Endothelial cell of umbilical vein (primary cell): ENCODE data around the gene TRAPPC3.

Experiments used
- EZH2 ChIP-seq: IDR thresholded peaks from 2 replicates; pipeline ENCODE4 v1.6.1; 2012; ENCODE audit warnings: borderline replicate concordance, low read depth, mild to moderate bottlenecking, moderate library complexity, low read length, inconsistent platforms; ENCODE audit not compliant: severe bottlenecking
- FOS ChIP-seq: IDR thresholded peaks from 2 replicates; pipeline ENCODE4 v1.6.1; 2011; ENCODE audit warnings: mild to moderate bottlenecking, low read length, moderate library complexity, borderline replicate concordance; ENCODE audit not compliant: insufficient read depth
- GATA2 ChIP-seq: IDR thresholded peaks from 2 replicates; pipeline ENCODE4 v1.7.0; 2011; ENCODE audit warnings: low read depth, mild to moderate bottlenecking, moderate library complexity, mixed read lengths, low read length; ENCODE audit not compliant: insufficient read length, insufficient read depth
- JUN ChIP-seq: IDR thresholded peaks from 2 replicates; pipeline ENCODE4 v1.6.1; 2011; ENCODE audit warnings: borderline replicate concordance, low read depth; ENCODE audit not compliant: insufficient read length, insufficient read depth
- MYC ChIP-seq: IDR thresholded peaks from one replicate; pipeline ENCODE4 v1.6.1; 2011; ENCODE audit warnings: mild to moderate bottlenecking, low read depth, low read length
- POLR2A ChIP-seq: IDR thresholded peaks from 2 replicates; pipeline ENCODE4 v1.6.1; 2012; ENCODE audit warnings: low read depth, mild to moderate bottlenecking, control low read depth, low read length
- POLR2AphosphoS5 ChIP-seq: IDR thresholded peaks from 2 replicates; pipeline ENCODE4 v1.6.1; 2012; ENCODE audit warnings: low read depth, mild to moderate bottlenecking, control low read depth, low read length, moderate library complexity; ENCODE audit not compliant: insufficient read depth
- TF ChIP-seq, protein P1 (sequence below), 2 donors: IDR thresholded peaks; 1 replicate in 1 of 2; 2 replicates in 1 of 2; pipeline ENCODE4 v1.5.1; 2011; ENCODE audit warnings: low read length in 2 of 2, mild to moderate bottlenecking in 2 of 2, moderate library complexity in 2 of 2, control low read depth in 1 of 2, inconsistent platforms in 1 of 2, low read depth in 1 of 2; ENCODE audit not compliant: insufficient read depth in 1 of 2; ENCODE audit errors: extremely low read depth in 1 of 2
- TF ChIP-seq, protein P2 (sequence below): IDR thresholded peaks from 2 replicates; pipeline ENCODE4 v1.6.1; 2011; ENCODE audit not compliant: insufficient read depth, insufficient read length

GRCh38 chr1:36142121-36142520 lies 7.2 kb downstream of the TRAPPC3 start:
- TF ChIP-seq, protein P1, sequence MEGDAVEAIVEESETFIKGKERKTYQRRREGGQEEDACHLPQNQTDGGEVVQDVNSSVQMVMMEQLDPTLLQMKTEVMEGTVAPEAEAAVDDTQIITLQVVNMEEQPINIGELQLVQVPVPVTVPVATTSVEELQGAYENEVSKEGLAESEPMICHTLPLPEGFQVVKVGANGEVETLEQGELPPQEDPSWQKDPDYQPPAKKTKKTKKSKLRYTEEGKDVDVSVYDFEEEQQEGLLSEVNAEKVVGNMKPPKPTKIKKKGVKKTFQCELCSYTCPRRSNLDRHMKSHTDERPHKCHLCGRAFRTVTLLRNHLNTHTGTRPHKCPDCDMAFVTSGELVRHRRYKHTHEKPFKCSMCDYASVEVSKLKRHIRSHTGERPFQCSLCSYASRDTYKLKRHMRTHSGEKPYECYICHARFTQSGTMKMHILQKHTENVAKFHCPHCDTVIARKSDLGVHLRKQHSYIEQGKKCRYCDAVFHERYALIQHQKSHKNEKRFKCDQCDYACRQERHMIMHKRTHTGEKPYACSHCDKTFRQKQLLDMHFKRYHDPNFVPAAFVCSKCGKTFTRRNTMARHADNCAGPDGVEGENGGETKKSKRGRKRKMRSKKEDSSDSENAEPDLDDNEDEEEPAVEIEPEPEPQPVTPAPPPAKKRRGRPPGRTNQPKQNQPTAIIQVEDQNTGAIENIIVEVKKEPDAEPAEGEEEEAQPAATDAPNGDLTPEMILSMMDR (IDR thresholded peaks at IDR 0.05; ENCODE audit: extremely low read depth in 1 of 2, insufficient read depth in 1 of 2, low read depth in 1 of 2, low read length in 2 of 2), result no peak
- no peak for TF ChIP-seq POLR2A
- TF ChIP-seq GATA2, result no peak
- TF ChIP-seq EZH2, result no peak
- TF ChIP-seq POLR2AphosphoS5, result no peak
- TF ChIP-seq, protein P2, sequence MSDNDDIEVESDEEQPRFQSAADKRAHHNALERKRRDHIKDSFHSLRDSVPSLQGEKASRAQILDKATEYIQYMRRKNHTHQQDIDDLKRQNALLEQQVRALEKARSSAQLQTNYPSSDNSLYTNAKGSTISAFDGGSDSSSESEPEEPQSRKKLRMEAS, result no peak
- no peak for TF ChIP-seq JUN
- no peak for TF ChIP-seq FOS
- TF ChIP-seq MYC, result no peak
